HG03521 (cell line): ENCODE results near the gene GPR151.
A peak's percentile ranks its signal among the peaks of the same experiment; 100 is the strongest.
"Not testable (repeated sequence)": the region's sequence is repeated elsewhere in the genome, so short reads cannot be mapped to it uniquely, and the experiment has no call there.

ENCODE experiments used
- ATAC-seq: cut with Tn5 transposase; IDR thresholded peaks from one replicate; pipeline ENCODE4 v1.9.1; 2021; ENCODE audit warnings: mild to moderate bottlenecking, moderate library complexity; ENCODE audit not compliant: unreplicated experiment

Gene GPR151

GRCh38 chr5:146516151-146516475 lies at the start of gene GPR151:
Gene GPR151, minus strand, starts transcription at chr5:146516190. Its CDS starts 77 bp downstream, at chr5:146516113.
- ATAC-seq: no peak

GRCh38 chr5:146564007-146564762 lies 48.2 kb upstream of the GPR151 start:
- no peak for ATAC-seq

GRCh38 chr5:146562461-146562860 lies 46.5 kb upstream of the GPR151 start:
- ATAC-seq: no peak

- no peak for ATAC-seq
These were observed 45.7 kb upstream of the GPR151 start for GRCh38 chr5:146561711-146562110.

- no peak for ATAC-seq
These were observed 44.3 kb upstream of the GPR151 start for GRCh38 chr5:146560205-146560812.

GRCh38 chr5:146556884-146557283 lies 40.9 kb upstream of the GPR151 start:
- ATAC-seq: not testable (repeated sequence)

GRCh38 chr5:146553446-146553845 lies 37.5 kb upstream of the GPR151 start:
- ATAC-seq: no peak

- no peak for ATAC-seq
These were observed 33.6 kb upstream of the GPR151 start for GRCh38 chr5:146549615-146550014.

- no peak for ATAC-seq
These were observed 32.9 kb upstream of the GPR151 start for GRCh38 chr5:146548781-146549449.

- ATAC-seq: no peak
These were observed 28.2 kb upstream of the GPR151 start for GRCh38 chr5:146544232-146544631.

- peak; percentile 97 for ATAC-seq
These were observed 26.2 kb upstream of the GPR151 start for GRCh38 chr5:146541958-146542849.

- ATAC-seq: no peak
These were observed 24.4 kb upstream of the GPR151 start for GRCh38 chr5:146540414-146540813.

GRCh38 chr5:146539973-146540372 lies 24.0 kb upstream of the GPR151 start:
- ATAC-seq: no peak

GRCh38 chr5:146538432-146538831 lies 22.4 kb upstream of the GPR151 start:
- no peak for ATAC-seq

- ATAC-seq: no peak
These were observed 17.9 kb upstream of the GPR151 start for GRCh38 chr5:146533882-146534281.

- ATAC-seq: peak; percentile 93
These were observed 17.4 kb upstream of the GPR151 start for GRCh38 chr5:146533260-146533857.

- no peak for ATAC-seq
These were observed 14.0 kb upstream of the GPR151 start for GRCh38 chr5:146529984-146530383.

- ATAC-seq: no peak
These were observed 12.2 kb upstream of the GPR151 start for GRCh38 chr5:146528236-146528635.

- ATAC-seq: no peak
These were observed 11.8 kb upstream of the GPR151 start for GRCh38 chr5:146527785-146528184.

GRCh38 chr5:146523698-146524097 lies 7.7 kb upstream of the GPR151 start:
- ATAC-seq: no peak
